Dermis lymphatic vessel endothelial cell (primary cell): ENCODE data around the gene INIP. TPM values are rescaled to one million over a fixed set of nuclear protein-coding genes. Genes with fewer than 3 reads are reported as not detected.

Source experiments
- total RNA-seq: library from RNA; depleted of rRNA; stranded (reverse); fragments of >200 nt; gene quantifications from 2 replicates; pipeline ENCODE4 v1.2.1, GENCODE V29; 2014

INIP gene
- 15.2 and 23.6 TPM in 2 replicates for total RNA-seq

GRCh38 chr9:112717661-112718331 is at the start of gene INIP:
TSS of gene INIP (minus strand) at chr9:112718117. CDS start at chr9:112716485, 1,632 bp downstream.

GRCh38 chr9:112750016-112750763 is 32.3 kb upstream of the INIP start, which contains the start of gene SNX30:
TSS of gene SNX30 (plus strand) at chr9:112750760. CDS start at chr9:112751002, 242 bp downstream.

Other genes with a start within 250 kb of the INIP start
- gene KIAA1958, start 231.3 kb downstream of the INIP start, total RNA-seq: 0.69 and 0.98 TPM in 2 replicates
- 10.0 and 11.6 TPM in 2 replicates for gene SNX30, start 32.6 kb upstream of the INIP start, total RNA-seq
- gene SLC46A2, start 172.8 kb upstream of the INIP start, total RNA-seq: not detected in 2 replicates